ENCODE data around the gene ST8SIA2.

ST8SIA2 gene

DNA sequence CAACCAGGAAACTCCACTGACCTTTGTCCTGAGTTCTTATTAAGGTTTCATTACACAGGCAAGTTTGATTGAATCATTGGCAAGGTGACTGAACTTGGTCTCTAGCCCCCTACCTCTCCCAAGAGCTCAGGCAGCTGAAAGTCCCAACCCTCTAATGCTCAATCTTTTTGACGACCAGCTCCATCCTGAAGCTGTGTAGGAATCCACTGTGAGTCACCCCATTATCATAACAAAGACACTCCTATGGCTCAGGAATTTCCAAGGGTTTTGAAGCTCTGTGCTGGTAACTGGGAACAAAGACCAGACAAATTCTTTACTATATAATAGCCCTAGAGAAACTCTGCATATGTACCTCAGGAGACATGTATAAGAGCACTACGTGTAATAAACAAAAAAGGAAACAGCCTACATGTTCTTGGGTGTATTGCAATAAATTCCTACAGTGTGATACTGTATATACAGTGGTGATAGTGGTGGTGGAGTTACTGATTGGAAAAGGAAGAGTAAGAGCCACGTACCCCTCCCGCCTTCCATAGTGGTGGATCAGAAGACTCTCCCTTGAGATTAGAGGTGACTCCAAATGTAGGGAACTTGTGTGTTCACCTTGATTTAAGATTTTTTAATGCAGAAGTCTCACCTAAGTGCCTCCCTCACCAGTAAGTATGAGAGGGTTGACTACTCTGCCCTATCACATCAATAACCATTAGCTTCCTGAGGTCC lies 116.6 kb downstream of the ST8SIA2 start:
- Histone ChIP-seq H2AFZ (ENCODE audit: low read length) (no peak overlapping the region), H3K4me2 (ENCODE audit: low read depth, low read length, poor library complexity, severe bottlenecking) (no peak overlapping the region), H3K27me3 (ENCODE audit: insufficient read depth, low read length, poor library complexity, severe bottlenecking) (no peaks in the 10 kb centered on the region), H3F3A (ENCODE audit: low read depth) (no peaks in the 10 kb centered on the region), H3K4me3 (ENCODE audit: low read length, poor library complexity, severe bottlenecking) (no peak overlapping the region), H3K9me2 (replicated peaks; ENCODE audit: low read depth, low read length) (no peaks in the 10 kb centered on the region), H3K79me2 (ENCODE audit: insufficient read depth, low read length) (no peaks in the 10 kb centered on the region), H3K4me1 (ENCODE audit: insufficient read depth, low read length, poor library complexity, severe bottlenecking) (no peaks in the 10 kb centered on the region), H4K20me1 (ENCODE audit: insufficient read depth, low read length, poor library complexity, severe bottlenecking) (no peaks in the 10 kb centered on the region), H3K9me3 (ENCODE audit: insufficient read depth, low read depth, low read length) (no peaks in the 10 kb centered on the region), H3K36me3 (ENCODE audit: insufficient read depth, low read length) (no peaks in the 10 kb centered on the region), H3K9ac (ENCODE audit: low read depth, low read length, poor library complexity, severe bottlenecking) (no peak overlapping the region)
- TF ChIP-seq, protein P1, sequence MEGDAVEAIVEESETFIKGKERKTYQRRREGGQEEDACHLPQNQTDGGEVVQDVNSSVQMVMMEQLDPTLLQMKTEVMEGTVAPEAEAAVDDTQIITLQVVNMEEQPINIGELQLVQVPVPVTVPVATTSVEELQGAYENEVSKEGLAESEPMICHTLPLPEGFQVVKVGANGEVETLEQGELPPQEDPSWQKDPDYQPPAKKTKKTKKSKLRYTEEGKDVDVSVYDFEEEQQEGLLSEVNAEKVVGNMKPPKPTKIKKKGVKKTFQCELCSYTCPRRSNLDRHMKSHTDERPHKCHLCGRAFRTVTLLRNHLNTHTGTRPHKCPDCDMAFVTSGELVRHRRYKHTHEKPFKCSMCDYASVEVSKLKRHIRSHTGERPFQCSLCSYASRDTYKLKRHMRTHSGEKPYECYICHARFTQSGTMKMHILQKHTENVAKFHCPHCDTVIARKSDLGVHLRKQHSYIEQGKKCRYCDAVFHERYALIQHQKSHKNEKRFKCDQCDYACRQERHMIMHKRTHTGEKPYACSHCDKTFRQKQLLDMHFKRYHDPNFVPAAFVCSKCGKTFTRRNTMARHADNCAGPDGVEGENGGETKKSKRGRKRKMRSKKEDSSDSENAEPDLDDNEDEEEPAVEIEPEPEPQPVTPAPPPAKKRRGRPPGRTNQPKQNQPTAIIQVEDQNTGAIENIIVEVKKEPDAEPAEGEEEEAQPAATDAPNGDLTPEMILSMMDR (conservative IDR thresholded peaks at IDR 0.05; ENCODE audit: low read length), result no peak
- TF ChIP-seq EZH2phosphoT487 (IDR thresholded peaks at IDR 0.05; ENCODE audit: borderline replicate concordance), result no peak

All from Loucy (cell line).